22Rv1 (cell line): ENCODE data around the gene ATOH8.

ENCODE experiments used
- H3K27ac ChIP-seq: fragments of 450-650 bp; 2 replicates; pipeline ENCODE4 v1.5.1; 2017
- CTCF ChIP-seq: fragments of 450-650 bp; IDR thresholded peaks from 2 replicates; pipeline ENCODE4 v1.5.1; 2017; ENCODE audit warnings: mild to moderate bottlenecking
- ZFX ChIP-seq: fragments of 450-650 bp; IDR thresholded peaks from 2 replicates; pipeline ENCODE4 v1.6.1; 2017; ENCODE audit warnings: antibody characterized with exemption, borderline replicate concordance

Gene ATOH8

GRCh38 chr2:85786444-85786843 is 32.7 kb downstream of the ATOH8 start:
- no peak for TF ChIP-seq ZFX
- no peak for TF ChIP-seq CTCF
- H3K27ac ChIP-seq = no peak overlapping the region

GRCh38 chr2:85786865-85787264 is 33.1 kb downstream of the ATOH8 start:
- no peak overlapping the region for H3K27ac ChIP-seq
- TF ChIP-seq ZFX (no peak), CTCF (no peak)

- no peak overlapping the region for H3K27ac ChIP-seq
- TF ChIP-seq ZFX (no peak), CTCF (no peak)
Observed at GRCh38 chr2:85787282-85787980, 33.6 kb downstream of the ATOH8 start.

GRCh38 chr2:85787981-85788340 is 34.2 kb downstream of the ATOH8 start:
- TF ChIP-seq CTCF (no peak), ZFX (no peak)

GRCh38 chr2:85788603-85789002 is 34.8 kb downstream of the ATOH8 start:
- no peak for TF ChIP-seq CTCF
- TF ChIP-seq ZFX = no peak

More at GRCh38 chr2:85787981-85788340, 34.2 kb downstream of the ATOH8 start:
- no peak overlapping the region for H3K27ac ChIP-seq

GRCh38 chr2:85789271-85789670 is 35.5 kb downstream of the ATOH8 start:
- no peak for TF ChIP-seq ZFX
- TF ChIP-seq CTCF = no peak
- no peak overlapping the region for H3K27ac ChIP-seq

More at GRCh38 chr2:85788603-85789002, 34.8 kb downstream of the ATOH8 start:
- H3K27ac ChIP-seq = no peak overlapping the region

- H3K27ac ChIP-seq = no peak overlapping the region
- TF ChIP-seq ZFX = no peak
- no peak for TF ChIP-seq CTCF
Observed at GRCh38 chr2:85790032-85790431, 36.2 kb downstream of the ATOH8 start.
